DOHH2 (cell line): ENCODE measurements around the gene HTT-AS.

Experiments used
- H3F3A ChIP-seq: fragments of 200-600 bp; sonication (generic), shearing (Covaris generic); 2 replicates; pipeline ENCODE4 v1.6.0; 2016; ENCODE audit warnings: antibody characterized with exemption, mild to moderate bottlenecking; ENCODE audit not compliant: control insufficient read depth, insufficient read depth
- H3K27ac ChIP-seq: fragments of 200-600 bp; sonication (generic); 2 replicates; pipeline ENCODE4 v1.5.1; 2014; ENCODE audit warnings: low read depth, mild to moderate bottlenecking, low read length, moderate library complexity
- H3K27me3 ChIP-seq: fragments of 200-600 bp; sonication (generic); 2 replicates; pipeline ENCODE4 v1.6.1; 2014; ENCODE audit warnings: mild to moderate bottlenecking, low read length, mixed read lengths; ENCODE audit not compliant: control insufficient read depth
- H3K36me3 ChIP-seq: fragments of 200-600 bp; sonication (generic); 2 replicates; pipeline ENCODE4 v1.6.1; 2014; ENCODE audit warnings: mild to moderate bottlenecking, low read length, moderate library complexity, mixed read lengths; ENCODE audit not compliant: control insufficient read depth
- H3K4me1 ChIP-seq: fragments of 200-600 bp; sonication (generic); 2 replicates; pipeline ENCODE4 v1.6.1; 2014; ENCODE audit warnings: mild to moderate bottlenecking, low read length, mixed read lengths; ENCODE audit not compliant: control insufficient read depth
- H3K4me2 ChIP-seq: fragments of 200-600 bp; sonication (generic); 2 replicates; pipeline ENCODE4 v1.6.0; 2014; ENCODE audit warnings: mild to moderate bottlenecking, low read length, moderate library complexity
- H3K4me3 ChIP-seq: fragments of 200-600 bp; sonication (generic); 2 replicates; pipeline ENCODE4 v1.5.1; 2014; ENCODE audit warnings: mild to moderate bottlenecking, low read length, mixed read lengths
- H3K79me2 ChIP-seq: fragments of 200-600 bp; sonication (generic); 2 replicates; pipeline ENCODE4 v1.6.1; 2014; ENCODE audit warnings: mild to moderate bottlenecking, low read length, mixed read lengths; ENCODE audit not compliant: control insufficient read depth
- H3K9me2 ChIP-seq: fragments of 200-600 bp; sonication (generic); replicated peaks from 2 replicates; pipeline ENCODE4 v1.6.1; 2014; ENCODE audit warnings: mild to moderate bottlenecking, low read length, mixed read lengths; ENCODE audit not compliant: control insufficient read depth
- H3K9me3 ChIP-seq: fragments of 200-600 bp; sonication (generic); 2 replicates; pipeline ENCODE4 v1.6.1; 2014; ENCODE audit warnings: antibody characterized with exemption, low read length, mixed read lengths; ENCODE audit not compliant: control insufficient read depth, insufficient read depth
- H4K20me1 ChIP-seq: fragments of 200-600 bp; sonication (generic); 2 replicates; pipeline ENCODE4 v1.6.0; 2014; ENCODE audit warnings: low read depth, mild to moderate bottlenecking, antibody characterized with exemption, low read length, moderate library complexity; ENCODE audit not compliant: control insufficient read depth, insufficient read depth
- EZH2phosphoT487 ChIP-seq: fragments of 200-600 bp; sonication (generic); IDR thresholded peaks from 2 replicates; pipeline ENCODE4 v1.6.1; 2017; ENCODE audit warnings: borderline replicate concordance, mild to moderate bottlenecking, antibody characterized with exemption, low read length, moderate library complexity, mixed read lengths
- TF ChIP-seq, protein P1 (sequence below): fragments of 200-600 bp; sonication (generic); IDR thresholded peaks from one replicate; pipeline ENCODE4 v1.5.1; 2014; ENCODE audit warnings: antibody characterized with exemption, mild to moderate bottlenecking, low read depth, low read length; ENCODE audit not compliant: poor library complexity, severe bottlenecking

The HTT-AS gene

GRCh38 chr4:3091464-3091863 lies 17.1 kb upstream of the HTT-AS start:
- no peaks in the 10 kb centered on the region for H3K27me3 ChIP-seq
- peaks cover 73% of the 10 kb centered on the region for H3K36me3 ChIP-seq
- no peaks in the 10 kb centered on the region for H3K4me1 ChIP-seq

GRCh38 chr4:3087115-3087797 lies 12.9 kb upstream of the HTT-AS start:
- Histone ChIP-seq H3F3A (0 out of 2 replicates have a peak, but pooled peaks cover 3% of the 10 kb centered on the region), H3K36me3 (peaks cover 66% of the 10 kb centered on the region), H3K4me2 (no peak overlapping the region), H3K27me3 (no peaks in the 10 kb centered on the region), H3K4me1 (peaks cover 12% of the 10 kb centered on the region), H3K9me3 (no peaks in the 10 kb centered on the region), H3K4me3 (no peak overlapping the region), H4K20me1 (peaks cover 11% of the 10 kb centered on the region; the same call in 1 of the 2 replicates), H3K79me2 (peaks cover 87% of the 10 kb centered on the region), H3K27ac (no peak overlapping the region), H3K9me2 (no peaks in the 10 kb centered on the region)
- no peak for TF ChIP-seq EZH2phosphoT487
- TF ChIP-seq, protein P1, sequence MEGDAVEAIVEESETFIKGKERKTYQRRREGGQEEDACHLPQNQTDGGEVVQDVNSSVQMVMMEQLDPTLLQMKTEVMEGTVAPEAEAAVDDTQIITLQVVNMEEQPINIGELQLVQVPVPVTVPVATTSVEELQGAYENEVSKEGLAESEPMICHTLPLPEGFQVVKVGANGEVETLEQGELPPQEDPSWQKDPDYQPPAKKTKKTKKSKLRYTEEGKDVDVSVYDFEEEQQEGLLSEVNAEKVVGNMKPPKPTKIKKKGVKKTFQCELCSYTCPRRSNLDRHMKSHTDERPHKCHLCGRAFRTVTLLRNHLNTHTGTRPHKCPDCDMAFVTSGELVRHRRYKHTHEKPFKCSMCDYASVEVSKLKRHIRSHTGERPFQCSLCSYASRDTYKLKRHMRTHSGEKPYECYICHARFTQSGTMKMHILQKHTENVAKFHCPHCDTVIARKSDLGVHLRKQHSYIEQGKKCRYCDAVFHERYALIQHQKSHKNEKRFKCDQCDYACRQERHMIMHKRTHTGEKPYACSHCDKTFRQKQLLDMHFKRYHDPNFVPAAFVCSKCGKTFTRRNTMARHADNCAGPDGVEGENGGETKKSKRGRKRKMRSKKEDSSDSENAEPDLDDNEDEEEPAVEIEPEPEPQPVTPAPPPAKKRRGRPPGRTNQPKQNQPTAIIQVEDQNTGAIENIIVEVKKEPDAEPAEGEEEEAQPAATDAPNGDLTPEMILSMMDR = no peak

More at GRCh38 chr4:3091464-3091863, 17.1 kb upstream of the HTT-AS start:
- no peak overlapping the region for H3K4me3 ChIP-seq
- H3F3A ChIP-seq = 0 out of 2 replicates have a peak, but pooled peaks cover 3% of the 10 kb centered on the region
- H3K27ac ChIP-seq = no peak overlapping the region
- 0 out of 2 replicates have a peak, but pooled peaks cover 4% of the 10 kb centered on the region for H4K20me1 ChIP-seq
- H3K9me3 ChIP-seq = no peaks in the 10 kb centered on the region
- peaks cover 59% of the 10 kb centered on the region for H3K79me2 ChIP-seq
- no peak for TF ChIP-seq EZH2phosphoT487
- TF ChIP-seq, protein P1 = no peak
- no peaks in the 10 kb centered on the region for H3K9me2 ChIP-seq
- H3K4me2 ChIP-seq = no peak overlapping the region

- no peaks in the 10 kb centered on the region for H3K9me3 ChIP-seq
- H3K36me3 ChIP-seq = peaks cover 62% of the 10 kb centered on the region
- TF ChIP-seq EZH2phosphoT487 = no peak
- TF ChIP-seq, protein P1 = no peak
- no peak overlapping the region for H3K4me2 ChIP-seq
- no peak overlapping the region for H3K27ac ChIP-seq
- no peaks in the 10 kb centered on the region for H3K27me3 ChIP-seq
- H3K9me2 ChIP-seq = no peaks in the 10 kb centered on the region
- 0 out of 2 replicates have a peak, but pooled peaks cover 3% of the 10 kb centered on the region for H3F3A ChIP-seq
- peaks cover 19% of the 10 kb centered on the region for H3K4me1 ChIP-seq
- H4K20me1 ChIP-seq = peaks cover 12% of the 10 kb centered on the region; the same call in 1 of the 2 replicates
- peaks cover 94% of the 10 kb centered on the region for H3K79me2 ChIP-seq
- no peak overlapping the region for H3K4me3 ChIP-seq
These were observed 11.8 kb upstream of the HTT-AS start for GRCh38 chr4:3085948-3086670.
